CD4-positive, alpha-beta T cell (primary cell): ENCODE measurements around the gene PDE4B. TPM values are rescaled to one million over a fixed set of nuclear protein-coding genes. Genes with fewer than 3 reads are reported as not detected.
A peak's percentile ranks its signal among the peaks of the same experiment; 100 is the strongest.

Experiments used
- ATAC-seq: fragments of 200-7000 bp; cut with Tn5 transposase; one replicate; pipeline ENCODE4 v1.10.0; 2022; ENCODE audit warnings: mild to moderate bottlenecking; ENCODE audit not compliant: poor library complexity
- CTCF ChIA-PET: fragments of 350-600 bp; sonication (Branson Sonifier 250); formaldehyde crosslinking; loops from one replicate; lab custom pipeline; 2021; ENCODE audit warnings: antibody characterized with exemption, inconsistent platforms; lab: Charles Lee
- POLR2A ChIA-PET: fragments of 350-600 bp; sonication (Branson Sonifier 250); formaldehyde crosslinking; loops from one replicate; lab custom pipeline; 2021; ENCODE audit warnings: antibody characterized with exemption, inconsistent platforms; lab: Charles Lee
- DNase-seq, 14 experiments: peaks; one replicate each; pipeline ENCODE4 v3.0.0-alpha.2; 2013 to 2020; ENCODE audit warnings: mixed read lengths in 2 of 14
- H3K27ac ChIP-seq, 2 donors: one replicate each; pipeline versions ENCODE4 v1.5.1 to v1.7.0; 2013; ENCODE audit warnings: low read length in 2 of 2, low read depth in 1 of 2, mild to moderate bottlenecking in 1 of 2
- H3K27me3 ChIP-seq, 2 experiments: 1 replicate in 1 of 2; 2 replicates in 1 of 2; pipeline versions ENCODE4 v1.6.1 to v1.7.0; 2013; ENCODE audit warnings: low read length in 2 of 2, control low read depth in 1 of 2, mild to moderate bottlenecking in 1 of 2, moderate library complexity in 1 of 2; ENCODE audit not compliant: insufficient read depth in 2 of 2, control insufficient read depth in 1 of 2
- H3K36me3 ChIP-seq: one replicate; pipeline ENCODE4 v1.6.1; 2013; ENCODE audit warnings: low read length, control low read depth; ENCODE audit not compliant: insufficient read depth
- H3K4me1 ChIP-seq: one replicate; pipeline ENCODE4 v1.6.1; 2013; ENCODE audit warnings: low read length, control low read depth; ENCODE audit not compliant: insufficient read depth
- H3K4me3 ChIP-seq: one replicate; pipeline ENCODE4 v1.5.1; 2013; ENCODE audit warnings: mild to moderate bottlenecking, low read length, moderate library complexity
- H3K9me3 ChIP-seq, 2 experiments: 1 replicate in 1 of 2; 2 replicates in 1 of 2; pipeline versions ENCODE4 v1.6.1 to v1.7.0; 2013; ENCODE audit warnings: low read length in 2 of 2, mild to moderate bottlenecking in 2 of 2, control low read depth in 1 of 2, moderate library complexity in 1 of 2; ENCODE audit not compliant: control insufficient read depth in 1 of 2, insufficient read depth in 1 of 2
- H3K27ac Mint-ChIP-seq: one replicate; pipeline ENCODE4 v1.8.0; 2020; ENCODE audit warnings: mixed read lengths
- H3K27me3 Mint-ChIP-seq: one replicate; pipeline ENCODE4 v1.8.0; 2021; ENCODE audit warnings: mixed read lengths
- H3K36me3 Mint-ChIP-seq: one replicate; pipeline ENCODE4 v1.8.0; 2021; ENCODE audit warnings: low read depth, mixed read lengths
- H3K4me1 Mint-ChIP-seq: one replicate; pipeline ENCODE4 v1.8.0; 2021; ENCODE audit warnings: low read depth, mixed read lengths
- H3K4me3 Mint-ChIP-seq: one replicate; pipeline ENCODE4 v1.8.0; 2020; ENCODE audit warnings: mild to moderate bottlenecking, mixed read lengths
- H3K9me3 Mint-ChIP-seq: one replicate; pipeline ENCODE4 v1.8.0; 2020; ENCODE audit warnings: mixed read lengths
- CTCF ChIP-seq: fragments of 200-600 bp; IDR thresholded peaks from one replicate; pipeline ENCODE4 v1.8.0; 2022; ENCODE audit warnings: antibody characterized with exemption, mild to moderate bottlenecking
- intact Hi-C, 2 experiments: fragments of 100-400 bp; cut with DNase I in 1 of 2; cut with micrococcal nuclease in 1 of 2; formaldehyde crosslinking; loops; one replicate each; pipeline versions ENCODE4 v1.15.1 to v1.9.0; 2023 to 2025; cut with DNase I, micrococcal nuclease
- total RNA-seq, 174 experiments: library from RNA in 2 of 174; stranded (reverse) in 2 of 174; gene quantifications; one replicate each; pipeline ENCODE4 v1.2.3 and lab custom pipeline; 2021 to 2026

PDE4B gene
- total RNA-seq, 2 experiments from 2014 or later = 155 to 159 TPM

- Mint-ChIP-seq H3K36me3 (no peaks in the 10 kb centered on the region), H3K27me3 (no peaks in the 10 kb centered on the region), H3K4me3 (peak overlapping the region; percentile 3), H3K4me1 (peaks cover 79% of the 10 kb centered on the region), H3K27ac (peak overlapping the region; percentile 78), H3K9me3 (no peaks in the 10 kb centered on the region)
- DNase-seq (peak in 3 of 14 experiments; percentile 54 to 68 (median 62)), ATAC-seq (peak; percentile 43)
- Histone ChIP-seq H3K36me3 (no peaks in the 10 kb centered on the region), H3K4me3 (no peak overlapping the region), H3K9me3 (no peaks in the 10 kb centered on the region), H3K27ac (peak overlapping the region; percentile 26 to 47), H3K4me1 (peaks cover 68% of the 10 kb centered on the region), H3K27me3 (no peaks in the 10 kb centered on the region)
- ChIA-PET CTCF (interaction anchor here (1.0 to 2.2 kb wide), 6 partner anchors 18 to 172 kb away, joined by 3 to 13 read pairs (median 4); no protein-coding TSS in a partner anchor), POLR2A (interaction anchor here (0.6 to 2.9 kb wide), 11 partner anchors 12 to 1223 kb away, joined by 3 to 33 read pairs (median 5); no protein-coding TSS in a partner anchor)
- intact Hi-C loops = loop anchor here in 1 of 2 experiments (2.0 kb wide), 1 partner anchor 58 kb away; no protein-coding TSS in a partner anchor
- no peak for TF ChIP-seq CTCF
Observed at GRCh38 chr1:66274634-66275033, 481.9 kb downstream of the PDE4B start.

- Mint-ChIP-seq H3K9me3 (no peaks in the 10 kb centered on the region), H3K27ac (peak overlapping the region; percentile 78), H3K36me3 (no peaks in the 10 kb centered on the region), H3K4me3 (peak overlapping the region; percentile 58), H3K4me1 (peaks cover 84% of the 10 kb centered on the region), H3K27me3 (no peaks in the 10 kb centered on the region)
- no peaks in the 10 kb centered on the region for H3K27me3 ChIP-seq
- H3K4me3 ChIP-seq = peak overlapping the region; percentile 17
- H3K9me3 ChIP-seq = no peaks in the 10 kb centered on the region
- ChIA-PET POLR2A (interaction anchor here (0.6 to 2.9 kb wide), 17 partner anchors 11 to 1224 kb away, joined by 3 to 33 read pairs (median 4); no protein-coding TSS in a partner anchor), CTCF (interaction anchor here (1.0 to 2.2 kb wide), 6 partner anchors 17 to 171 kb away, joined by 3 to 13 read pairs (median 4); no protein-coding TSS in a partner anchor)
- TF ChIP-seq CTCF = no peak
- no peaks in the 10 kb centered on the region for H3K36me3 ChIP-seq
- intact Hi-C loops = loop anchor here in 1 of 2 experiments (2.0 kb wide), 1 partner anchor 58 kb away; no protein-coding TSS in a partner anchor
- DNase-seq = peak in 4 of 14 experiments; percentile 33 to 87 (median 67)
- peaks cover 70% of the 10 kb centered on the region for H3K4me1 ChIP-seq
- ATAC-seq = peak; percentile 71
- H3K27ac ChIP-seq = peak overlapping the region; percentile 26 to 47
Observed at GRCh38 chr1:66275083-66275482, 482.4 kb downstream of the PDE4B start.

GRCh38 chr1:66275601-66276023 lies 482.9 kb downstream of the PDE4B start:
- H3K27ac ChIP-seq = peak overlapping the region; percentile 44 to 47
- H3K36me3 ChIP-seq = no peaks in the 10 kb centered on the region
- H3K9me3 Mint-ChIP-seq = no peaks in the 10 kb centered on the region
- no peaks in the 10 kb centered on the region for H3K27me3 ChIP-seq
- peaks cover 89% of the 10 kb centered on the region for H3K4me1 Mint-ChIP-seq
- DNase-seq = no peak
- H3K4me3 Mint-ChIP-seq = peak overlapping the region; percentile 81
- ChIA-PET CTCF (interaction anchor here (1.0 to 2.2 kb wide), 6 partner anchors 33 to 171 kb away, joined by 3 to 13 read pairs (median 4); no protein-coding TSS in a partner anchor), POLR2A (interaction anchor here (0.6 to 2.9 kb wide), 14 partner anchors 11 to 170 kb away, joined by 3 to 33 read pairs (median 4); no protein-coding TSS in a partner anchor)
- ATAC-seq = no peak
- no peaks in the 10 kb centered on the region for H3K27me3 Mint-ChIP-seq
- H3K4me1 ChIP-seq = peaks cover 70% of the 10 kb centered on the region
- TF ChIP-seq CTCF = no peak
- intact Hi-C loops = loop anchor here in 1 of 2 experiments (2.0 kb wide), 1 partner anchor 57 kb away; no protein-coding TSS in a partner anchor
- H3K27ac Mint-ChIP-seq = peak overlapping the region; percentile 78
- H3K9me3 ChIP-seq = no peaks in the 10 kb centered on the region
- no peaks in the 10 kb centered on the region for H3K36me3 Mint-ChIP-seq
- H3K4me3 ChIP-seq = peak overlapping the region; percentile 17
